ENCODE measurements around the gene AHRR. TPM values are rescaled to one million over a fixed set of nuclear protein-coding genes. Genes with fewer than 3 reads are reported as not detected.

AHRR gene
- total RNA-seq, 1 donor from 2014 or later: 8.4 TPM

- H3K9me3 ChIP-seq: peaks cover 6% of the 10 kb centered on the region
- no peak overlapping the region for H3K27ac ChIP-seq
- H3K4me3 ChIP-seq: no peak overlapping the region
- intact Hi-C loops (cut with DNase I): no loop called here
- no peaks in the 10 kb centered on the region for H3K27me3 ChIP-seq (ENCODE audit: low read depth)
- TF ChIP-seq CTCF (IDR thresholded peaks at IDR 0.05): no peak
- DNase-seq (no peak), ATAC-seq (no peak)
- H3K36me3 ChIP-seq: no peaks in the 10 kb centered on the region
- peaks cover 27% of the 10 kb centered on the region for H3K4me1 ChIP-seq
Measured at GRCh38 chr5:375336-375920, 53.9 kb downstream of the AHRR start.

GRCh38 chr5:375921-376798, 54.6 kb downstream of the AHRR start:
- intact Hi-C loops (cut with DNase I): no loop called here
- H3K4me1 ChIP-seq: peaks cover 27% of the 10 kb centered on the region
- no peaks in the 10 kb centered on the region for H3K36me3 ChIP-seq
- H3K27ac ChIP-seq: no peak overlapping the region
- no peak overlapping the region for H3K4me3 ChIP-seq
- H3K9me3 ChIP-seq: peaks cover 6% of the 10 kb centered on the region
- TF ChIP-seq CTCF (IDR thresholded peaks at IDR 0.05): no peak
- no peak for ATAC-seq
- H3K27me3 ChIP-seq (ENCODE audit: low read depth): no peaks in the 10 kb centered on the region
- DNase-seq: no peak

GRCh38 chr5:376799-377325, 55.3 kb downstream of the AHRR start:
- Histone ChIP-seq H3K27me3 (ENCODE audit: low read depth) (no peaks in the 10 kb centered on the region), H3K36me3 (no peaks in the 10 kb centered on the region), H3K4me3 (no peak overlapping the region), H3K27ac (no peak overlapping the region), H3K4me1 (peaks cover 25% of the 10 kb centered on the region), H3K9me3 (peaks cover 6% of the 10 kb centered on the region)
- ATAC-seq (no peak), DNase-seq (no peak)
- intact Hi-C loops (cut with DNase I): no loop called here
- no peak for TF ChIP-seq CTCF (IDR thresholded peaks at IDR 0.05)

- no peak for TF ChIP-seq CTCF (IDR thresholded peaks at IDR 0.05)
- peaks cover 19% of the 10 kb centered on the region for H3K4me1 ChIP-seq
- H3K4me3 ChIP-seq: no peak overlapping the region
- no peaks in the 10 kb centered on the region for H3K27me3 ChIP-seq (ENCODE audit: low read depth)
- DNase-seq: peak; percentile 28
- peaks cover 6% of the 10 kb centered on the region for H3K9me3 ChIP-seq
- intact Hi-C loops (cut with DNase I): no loop called here
- no peak for ATAC-seq
- no peaks in the 10 kb centered on the region for H3K36me3 ChIP-seq
- H3K27ac ChIP-seq: no peak overlapping the region
Measured at GRCh38 chr5:377326-377981, 55.9 kb downstream of the AHRR start.

GRCh38 chr5:378301-378891, 56.9 kb downstream of the AHRR start:
- H3K4me1 ChIP-seq: peaks cover 10% of the 10 kb centered on the region
- no peaks in the 10 kb centered on the region for H3K36me3 ChIP-seq
- ATAC-seq: no peak
- DNase-seq: no peak
- TF ChIP-seq CTCF (IDR thresholded peaks at IDR 0.05): no peak
- intact Hi-C loops (cut with DNase I): no loop called here
- peaks cover 6% of the 10 kb centered on the region for H3K9me3 ChIP-seq
- H3K27ac ChIP-seq: no peak overlapping the region
- H3K27me3 ChIP-seq (ENCODE audit: low read depth): no peaks in the 10 kb centered on the region
- H3K4me3 ChIP-seq: no peak overlapping the region

All from lower lobe of right lung (tissue), 2 donors.